HG03060 (cell line): ENCODE measurements around the gene RYR1.
"Not testable (repeated sequence)": the region's sequence is repeated elsewhere in the genome, so short reads cannot be mapped to it uniquely, and the experiment has no call there.

Source experiments
- ATAC-seq: cut with Tn5 transposase; IDR thresholded peaks from one replicate; pipeline ENCODE4 v1.9.1; 2021; ENCODE audit warnings: low read depth, moderate number of reproducible peaks; ENCODE audit not compliant: unreplicated experiment

The RYR1 gene

DNA sequence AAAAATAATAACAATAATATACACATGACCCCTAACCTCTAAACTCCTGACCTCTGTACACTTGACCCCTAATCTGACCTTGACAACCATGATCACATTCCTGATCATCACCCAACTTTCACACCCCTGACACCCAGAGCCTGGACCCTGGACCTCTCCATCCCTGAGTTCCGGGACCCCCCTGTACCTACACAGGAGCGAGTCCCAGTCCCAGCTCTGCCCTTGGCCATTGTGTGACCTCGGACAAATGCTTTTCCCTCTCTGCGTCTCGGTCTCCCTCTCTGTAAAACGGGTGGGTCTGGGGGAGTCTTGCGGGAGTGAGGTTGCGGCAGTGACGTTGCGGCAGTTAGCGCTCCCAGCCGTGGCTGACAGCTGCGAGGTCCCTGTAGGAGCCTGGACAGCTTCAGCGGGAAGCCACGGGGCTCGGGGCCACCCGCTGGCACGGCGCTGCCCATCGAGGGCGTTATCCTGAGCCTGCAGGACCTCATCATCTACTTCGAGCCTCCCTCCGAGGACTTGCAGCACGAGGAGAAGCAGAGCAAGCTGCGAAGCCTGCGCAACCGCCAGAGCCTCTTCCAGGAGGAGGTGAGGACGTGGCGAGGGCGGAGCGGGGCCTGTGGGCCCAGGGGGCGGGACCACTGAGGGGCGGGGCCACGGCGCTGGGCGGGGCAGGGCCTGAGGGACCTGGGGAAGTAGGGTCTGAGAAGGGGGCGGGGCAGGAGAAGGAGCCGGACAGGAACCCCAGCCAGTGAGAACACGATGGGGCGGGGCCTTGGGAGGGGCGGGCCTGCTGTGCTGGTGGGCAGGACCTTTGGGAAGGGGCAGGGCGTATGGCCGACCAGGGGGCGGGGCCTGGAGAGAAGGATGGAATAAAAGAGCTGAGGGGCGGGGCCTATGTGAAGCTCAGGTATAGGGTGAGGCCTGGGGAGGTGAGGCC is 19.2 kb downstream of the RYR1 start:
- no peak for ATAC-seq

DNA sequence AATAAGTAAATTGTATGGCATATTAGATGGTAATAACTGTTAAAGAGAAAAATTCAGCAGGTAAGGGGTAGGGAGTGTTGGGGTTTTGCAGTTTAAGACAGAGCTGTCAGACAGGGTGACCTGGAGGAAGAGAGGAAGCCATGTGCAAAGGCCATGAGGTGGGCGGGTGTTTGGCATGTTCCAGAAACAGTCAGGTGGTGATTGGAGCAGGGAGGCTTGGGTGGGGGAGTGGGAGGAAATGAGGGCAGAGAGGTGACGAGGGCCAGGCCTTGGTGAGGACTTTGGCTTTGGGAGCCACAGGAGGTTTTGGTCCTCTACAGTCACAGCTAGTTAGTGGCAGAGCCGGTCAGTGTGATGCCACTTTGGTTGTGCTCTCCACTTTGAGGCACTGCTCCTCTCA is 20.1 kb downstream of the RYR1 start:
- ATAC-seq = no peak

DNA sequence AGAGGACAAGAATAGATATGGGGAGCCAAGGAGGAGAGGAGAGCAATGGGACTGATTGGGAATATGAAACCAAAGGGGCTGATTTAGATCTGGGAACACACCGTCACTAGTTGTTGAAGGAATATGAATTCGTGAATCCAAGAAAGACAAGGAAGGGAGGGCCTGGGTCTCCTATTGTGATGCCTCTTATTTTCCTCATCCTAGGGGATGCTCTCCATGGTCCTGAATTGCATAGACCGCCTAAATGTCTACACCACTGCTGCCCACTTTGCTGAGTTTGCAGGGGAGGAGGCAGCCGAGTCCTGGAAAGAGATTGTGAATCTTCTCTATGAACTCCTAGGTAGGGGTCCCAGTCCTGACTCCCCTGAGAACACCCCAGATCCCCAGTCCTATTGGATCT is 21.5 kb downstream of the RYR1 start:
- ATAC-seq = no peak

DNA sequence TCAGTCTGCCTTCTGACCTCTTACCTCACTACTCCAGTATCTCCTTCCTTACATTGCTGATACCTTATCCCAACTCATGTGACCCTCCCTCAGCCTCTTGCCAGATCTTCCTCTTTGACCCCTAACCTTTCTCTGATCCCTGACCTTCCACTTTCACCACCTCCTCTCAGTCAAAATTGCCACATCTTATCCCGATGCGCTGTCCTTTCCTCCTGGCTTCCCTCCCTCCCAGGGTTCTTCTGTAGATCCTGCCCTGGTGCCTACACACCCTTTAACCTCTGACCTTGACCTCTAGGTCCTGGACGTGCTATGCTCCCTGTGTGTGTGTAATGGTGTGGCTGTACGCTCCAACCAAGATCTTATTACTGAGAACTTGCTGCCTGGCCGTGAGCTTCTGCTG is 23.7 kb downstream of the RYR1 start:
- ATAC-seq = no peak

GRCh38 chr19:38457690-38458405 is 24.4 kb downstream of the RYR1 start:
- no peak for ATAC-seq

- no peak for ATAC-seq
Observed at GRCh38 chr19:38458991-38459390, 25.5 kb downstream of the RYR1 start.

DNA sequence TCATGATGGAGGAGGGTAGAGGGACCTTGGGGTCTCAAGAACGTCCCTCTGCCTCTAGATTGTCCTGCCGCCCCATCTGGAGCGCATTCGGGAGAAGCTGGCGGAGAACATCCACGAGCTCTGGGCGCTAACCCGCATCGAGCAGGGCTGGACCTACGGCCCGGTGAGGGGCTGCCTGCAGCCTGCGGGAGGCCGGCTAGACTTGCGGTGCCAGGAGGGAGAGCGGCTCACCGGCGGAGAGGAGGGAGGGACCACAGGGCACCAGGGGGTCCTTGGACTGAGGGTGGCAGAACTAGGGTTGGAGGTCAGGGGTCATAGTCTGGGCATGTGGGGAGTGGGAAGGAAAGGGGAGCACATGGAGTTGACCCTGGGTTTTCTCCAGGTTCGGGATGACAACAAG is 29.9 kb downstream of the RYR1 start:
- ATAC-seq = no peak

DNA sequence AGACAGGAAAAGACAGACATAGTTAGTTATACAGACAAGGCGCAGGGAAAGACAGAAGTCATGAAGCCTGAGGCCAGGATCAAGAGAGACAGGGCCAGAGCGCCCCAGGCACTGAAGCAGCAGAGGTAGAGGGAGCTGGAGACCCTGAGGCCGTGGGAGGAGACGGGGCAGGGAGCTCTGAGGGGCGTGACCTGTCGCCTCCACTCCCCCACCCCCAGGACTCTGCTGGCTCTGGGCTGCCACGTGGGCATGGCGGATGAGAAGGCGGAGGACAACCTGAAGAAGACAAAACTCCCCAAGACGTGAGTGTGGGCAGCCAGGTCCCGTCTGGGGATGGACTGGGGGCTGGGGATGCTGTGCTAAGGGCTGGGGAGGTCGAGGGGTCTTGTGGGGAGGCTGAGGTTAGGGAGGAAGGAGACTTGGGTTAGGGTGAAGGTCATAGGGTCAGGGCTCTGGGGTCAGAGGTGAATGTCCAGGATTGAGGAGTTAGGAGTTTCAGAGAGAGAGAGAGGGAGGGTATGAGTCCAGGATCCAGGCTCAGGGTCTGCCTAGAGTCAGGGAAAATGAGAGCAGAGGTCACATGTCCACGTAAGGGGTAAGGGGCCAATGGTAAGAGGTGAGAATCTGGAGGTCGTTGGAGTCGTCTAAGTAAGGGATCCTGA is 31.1 kb downstream of the RYR1 start:
- no peak for ATAC-seq

DNA sequence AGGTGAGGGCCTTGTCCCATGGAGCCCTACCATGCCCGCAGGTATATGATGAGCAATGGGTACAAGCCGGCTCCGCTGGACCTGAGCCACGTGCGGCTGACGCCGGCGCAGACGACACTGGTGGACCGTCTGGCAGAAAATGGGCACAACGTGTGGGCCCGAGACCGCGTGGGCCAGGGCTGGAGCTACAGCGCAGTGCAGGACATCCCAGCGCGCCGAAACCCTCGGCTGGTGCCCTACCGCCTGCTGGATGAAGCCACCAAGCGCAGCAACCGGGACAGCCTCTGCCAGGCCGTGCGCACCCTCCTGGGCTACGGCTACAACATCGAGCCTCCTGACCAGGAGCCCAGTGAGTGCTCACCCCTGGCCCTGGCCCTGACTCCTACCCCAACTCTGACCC is 32.6 kb downstream of the RYR1 start:
- no peak for ATAC-seq

GRCh38 chr19:38467541-38468525 is 34.3 kb downstream of the RYR1 start:
- ATAC-seq = no peak

- ATAC-seq = no peak
Observed at GRCh38 chr19:38469151-38469550, 35.7 kb downstream of the RYR1 start.

GRCh38 chr19:38470788-38471480 is 37.4 kb downstream of the RYR1 start:
- no peak for ATAC-seq

DNA sequence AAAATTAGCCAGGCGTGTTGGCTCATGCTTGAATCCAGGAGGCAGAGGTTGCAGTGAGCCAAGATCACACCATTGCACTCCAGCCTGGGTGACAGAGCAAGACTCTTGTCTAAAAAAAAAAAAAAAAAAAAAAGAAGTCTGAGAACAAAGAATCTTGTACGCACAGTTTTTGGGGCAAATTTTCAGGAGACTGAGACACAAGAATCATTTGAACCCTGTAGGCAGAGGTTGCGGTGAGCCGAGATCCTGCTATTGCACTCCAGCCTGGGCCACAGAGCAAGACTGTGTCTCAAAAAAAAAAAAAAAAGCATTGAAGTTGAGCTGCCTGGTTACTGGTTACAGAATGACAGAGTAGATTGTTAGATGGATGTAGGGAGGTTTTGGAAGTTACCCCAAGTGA is 39.2 kb downstream of the RYR1 start:
- ATAC-seq = not testable (repeated sequence)

GRCh38 chr19:38473201-38473600 is 39.7 kb downstream of the RYR1 start:
- ATAC-seq = no peak

DNA sequence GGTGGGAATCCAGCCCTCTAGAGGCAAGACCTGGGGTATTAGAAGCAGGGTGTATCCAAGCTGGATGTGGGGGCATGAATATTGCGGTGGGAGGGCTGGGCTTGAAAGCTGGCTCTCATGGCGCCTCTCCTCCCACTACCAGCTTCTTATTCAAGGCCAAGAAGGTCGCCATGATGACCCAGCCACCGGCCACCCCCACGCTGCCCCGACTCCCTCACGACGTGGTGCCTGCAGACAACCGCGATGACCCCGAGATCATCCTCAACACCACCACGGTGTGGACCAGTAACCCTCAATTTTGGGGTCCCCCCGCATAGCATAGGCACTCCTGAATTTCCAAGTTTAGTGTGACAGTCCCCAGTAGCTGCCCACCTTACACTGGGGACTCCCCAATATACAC is 41.7 kb downstream of the RYR1 start:
- no peak for ATAC-seq

DNA sequence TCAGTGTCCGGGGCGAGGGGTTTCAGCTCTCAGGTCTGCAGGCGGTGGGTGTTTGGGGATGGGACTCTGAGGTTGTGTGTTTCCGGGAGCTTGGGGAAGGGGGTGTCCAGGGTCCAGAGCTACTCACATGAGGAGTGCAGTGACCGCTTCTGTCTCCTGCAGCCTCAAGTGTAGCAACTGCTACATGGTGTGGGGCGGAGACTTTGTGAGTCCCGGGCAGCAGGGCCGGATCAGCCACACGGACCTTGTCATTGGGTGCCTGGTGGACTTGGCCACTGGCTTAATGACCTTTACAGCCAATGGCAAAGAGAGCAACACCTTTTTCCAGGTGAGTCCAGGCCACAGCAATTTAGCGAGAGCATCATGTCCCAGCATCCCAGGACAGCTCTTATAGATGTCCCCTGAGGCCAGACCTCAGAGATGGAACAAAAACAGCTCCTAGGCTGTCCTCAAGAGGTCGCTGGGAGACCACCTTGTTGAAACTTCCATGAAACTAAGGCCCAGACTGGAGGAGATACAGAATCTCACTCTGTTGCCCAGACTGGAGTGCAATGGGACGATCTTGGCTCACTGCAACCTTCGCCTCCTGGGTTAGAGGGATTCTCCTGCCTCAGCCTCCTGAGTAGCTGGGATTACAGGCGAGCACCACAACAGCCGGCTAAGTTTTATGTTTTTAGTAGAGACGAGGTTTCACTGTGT is 44.9 kb downstream of the RYR1 start:
- no peak for ATAC-seq

GRCh38 chr19:38482496-38482895 is 49.0 kb downstream of the RYR1 start:
- ATAC-seq = no peak

DNA sequence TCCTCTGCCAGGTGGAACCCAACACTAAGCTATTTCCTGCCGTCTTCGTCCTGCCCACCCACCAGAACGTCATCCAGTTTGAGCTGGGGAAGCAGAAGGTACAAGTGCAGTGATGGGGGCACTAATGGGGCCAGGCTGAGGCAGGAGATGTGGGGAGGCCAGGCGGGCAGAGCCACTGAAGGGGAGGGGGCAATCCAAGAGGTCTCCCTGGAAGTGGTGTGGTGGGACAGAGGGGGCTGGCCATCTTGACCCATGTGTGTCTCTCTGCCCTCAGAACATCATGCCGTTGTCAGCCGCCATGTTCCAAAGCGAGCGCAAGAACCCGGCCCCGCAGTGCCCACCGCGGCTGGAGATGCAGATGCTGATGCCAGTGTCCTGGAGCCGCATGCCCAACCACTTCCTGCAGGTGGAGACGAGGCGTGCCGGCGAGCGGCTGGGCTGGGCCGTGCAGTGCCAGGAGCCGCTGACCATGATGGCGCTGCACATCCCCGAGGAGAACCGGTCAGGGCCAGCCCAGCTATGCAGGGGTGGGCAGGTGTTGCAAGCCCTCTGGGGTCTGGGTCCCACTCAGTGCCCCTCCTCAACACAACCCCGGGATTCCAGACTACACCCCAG is 49.6 kb downstream of the RYR1 start:
- no peak for ATAC-seq

- no peak for ATAC-seq
Observed at GRCh38 chr19:38484747-38485146, 51.3 kb downstream of the RYR1 start.
